NB4 (cell line): ENCODE measurements around the gene COMMD1.

ENCODE experiments used
- CTCF ChIP-seq: IDR thresholded peaks from one replicate; pipeline ENCODE4 v1.5.1; 2012; ENCODE audit warnings: low read depth, low read length
- MAX ChIP-seq: IDR thresholded peaks from 2 replicates; pipeline ENCODE4 v1.6.1; 2011; ENCODE audit warnings: low read depth, low read length

GRCh38 chr2:62102402-62102920, 197.0 kb downstream of the COMMD1 start:
- TF ChIP-seq MAX (no peak), CTCF (no peak)
